Measurements from ENCODE around the gene TRERF1.

TRERF1 gene

DNA sequence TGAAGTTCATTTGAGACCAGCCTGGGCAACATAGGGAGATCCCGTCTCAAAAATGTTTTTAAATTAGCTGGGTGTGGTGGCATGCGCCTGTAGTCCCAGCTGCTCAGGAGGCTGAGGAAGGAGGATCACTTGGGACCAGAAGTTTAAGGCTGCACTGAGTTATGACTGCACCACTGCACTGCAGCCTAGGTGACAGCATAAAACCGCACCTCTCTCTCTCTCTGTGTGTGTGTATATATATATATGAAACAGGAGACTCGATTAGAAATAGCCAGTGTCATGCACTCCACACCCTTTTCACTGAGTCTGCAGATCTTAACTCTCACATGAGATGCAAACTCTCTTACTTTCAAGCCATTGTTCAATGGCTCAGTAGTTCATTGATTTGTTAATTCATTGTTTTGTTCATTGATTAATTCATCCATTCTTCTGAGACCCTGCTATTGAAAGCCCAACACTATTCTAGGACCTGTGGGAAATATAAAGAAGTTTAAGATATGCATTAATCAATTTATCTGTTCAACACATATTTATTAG is 181.7 kb downstream of the TRERF1 start:
- DNase-seq, result no peak

GRCh38 chr6:42269553-42269952 is 182.2 kb downstream of the TRERF1 start:
- no peak for DNase-seq

DNA sequence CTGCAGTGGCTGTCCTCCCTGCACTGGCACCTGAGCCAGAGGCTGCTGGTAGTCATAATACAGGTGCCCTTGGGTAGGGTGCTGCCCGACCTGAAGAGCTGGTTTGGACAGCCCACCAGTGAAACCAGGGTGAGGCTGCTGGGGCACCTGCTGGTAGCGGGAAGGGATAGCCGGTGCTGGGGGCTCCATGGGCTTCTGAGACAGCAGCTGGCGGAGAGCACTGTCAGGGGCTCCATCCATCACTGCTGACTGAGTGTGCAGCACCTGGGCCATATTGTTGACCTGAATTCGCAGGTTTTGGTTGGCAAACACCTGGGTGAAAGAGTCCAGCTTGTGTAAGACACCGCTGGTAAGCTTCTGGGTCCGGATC is 182.9 kb downstream of the TRERF1 start:
- no peak for DNase-seq

DNA sequence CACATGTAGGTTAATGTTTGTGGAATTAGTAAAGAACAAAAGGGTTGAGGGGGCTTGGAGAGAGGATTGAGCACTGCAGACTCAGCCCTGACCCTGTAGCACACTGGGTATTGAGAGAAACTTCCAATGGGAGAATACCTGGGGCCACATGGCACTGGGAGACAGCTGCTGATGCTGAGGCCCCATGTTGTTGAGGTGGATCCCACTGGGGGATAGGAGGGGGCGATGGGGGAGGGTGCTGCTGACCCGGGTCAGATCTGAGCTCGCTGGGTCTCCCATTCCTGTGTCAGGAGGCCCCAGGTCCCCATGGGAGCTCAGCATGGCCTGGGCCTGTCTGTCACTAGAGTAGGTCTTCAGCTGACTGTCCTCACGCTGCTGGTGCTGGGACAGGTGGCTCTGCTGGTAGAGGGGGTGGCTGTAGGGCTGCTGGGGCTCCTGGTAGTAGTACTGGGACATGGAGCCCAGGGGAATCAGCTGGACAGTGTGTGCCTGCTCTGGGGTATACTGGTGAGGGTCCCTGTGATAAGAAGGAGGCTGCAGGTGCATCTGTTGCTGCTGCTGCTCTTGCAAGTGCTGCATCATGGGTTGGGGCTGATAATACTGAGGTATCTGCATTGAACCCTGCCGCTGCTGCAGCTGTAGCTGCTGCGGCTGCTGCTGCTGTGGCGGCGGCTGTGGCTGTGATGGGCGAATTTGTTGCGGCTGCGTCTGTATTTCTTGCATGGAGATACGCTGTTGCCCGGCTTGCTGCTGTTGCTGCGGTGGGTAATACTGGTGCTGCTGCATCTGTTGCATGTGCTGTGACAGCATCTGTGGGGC is 183.5 kb downstream of the TRERF1 start:
- no peak for DNase-seq

DNA sequence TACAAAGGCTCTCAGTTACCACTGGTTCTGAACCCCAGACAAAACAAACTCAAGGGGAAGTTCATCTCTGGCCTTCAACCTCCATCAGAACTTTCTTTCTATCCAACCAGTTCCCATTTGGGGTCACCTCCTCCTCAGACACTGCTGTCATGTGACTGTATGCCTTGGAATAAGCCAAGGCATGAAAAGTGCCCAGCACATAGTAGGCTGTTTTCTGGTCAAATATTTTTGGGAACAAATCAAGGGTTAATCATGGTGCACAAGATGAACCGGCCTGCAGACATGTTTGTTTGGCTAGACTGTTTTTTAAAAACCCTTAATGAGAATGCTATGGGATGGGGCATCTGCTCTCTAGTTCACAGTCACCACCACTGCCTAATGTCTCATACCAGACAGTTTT is 185.2 kb downstream of the TRERF1 start:
- no peak for DNase-seq

- DNase-seq, result no peak
These were observed 186.8 kb downstream of the TRERF1 start for GRCh38 chr6:42264852-42265390.

DNA sequence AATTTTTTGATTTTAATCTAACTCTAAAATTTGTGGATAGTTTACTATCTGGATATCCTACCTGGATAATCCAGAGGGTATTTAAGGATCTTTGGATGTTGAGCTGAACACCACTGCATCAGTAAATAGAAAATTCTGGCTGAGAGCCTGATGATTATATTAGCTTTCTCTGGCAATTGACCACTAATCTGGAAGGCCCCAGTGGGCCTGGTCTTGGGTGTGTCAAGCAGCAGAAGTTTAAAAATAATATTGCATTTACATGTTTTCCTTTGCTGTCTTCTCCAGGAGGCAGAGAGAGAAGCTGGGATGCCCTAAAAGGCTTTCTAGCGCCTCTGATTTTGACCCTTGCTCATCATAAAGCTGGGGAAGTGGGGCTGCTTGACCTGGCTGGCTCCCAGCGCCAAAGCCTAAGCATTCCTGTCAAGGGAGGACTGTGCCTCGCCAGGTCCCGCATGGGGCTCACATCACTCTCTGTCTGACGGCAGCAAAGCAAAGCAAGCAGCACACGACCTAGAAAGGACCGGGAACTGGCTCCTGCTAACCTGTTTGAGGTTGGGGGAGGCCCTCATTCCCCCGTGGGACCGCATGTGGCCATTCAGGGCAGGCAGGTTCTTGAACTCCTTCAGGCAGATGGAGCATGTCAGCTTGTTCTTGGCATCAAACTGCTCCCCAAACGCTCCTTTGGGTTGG is 187.4 kb downstream of the TRERF1 start:
- DNase-seq, result no peak

DNA sequence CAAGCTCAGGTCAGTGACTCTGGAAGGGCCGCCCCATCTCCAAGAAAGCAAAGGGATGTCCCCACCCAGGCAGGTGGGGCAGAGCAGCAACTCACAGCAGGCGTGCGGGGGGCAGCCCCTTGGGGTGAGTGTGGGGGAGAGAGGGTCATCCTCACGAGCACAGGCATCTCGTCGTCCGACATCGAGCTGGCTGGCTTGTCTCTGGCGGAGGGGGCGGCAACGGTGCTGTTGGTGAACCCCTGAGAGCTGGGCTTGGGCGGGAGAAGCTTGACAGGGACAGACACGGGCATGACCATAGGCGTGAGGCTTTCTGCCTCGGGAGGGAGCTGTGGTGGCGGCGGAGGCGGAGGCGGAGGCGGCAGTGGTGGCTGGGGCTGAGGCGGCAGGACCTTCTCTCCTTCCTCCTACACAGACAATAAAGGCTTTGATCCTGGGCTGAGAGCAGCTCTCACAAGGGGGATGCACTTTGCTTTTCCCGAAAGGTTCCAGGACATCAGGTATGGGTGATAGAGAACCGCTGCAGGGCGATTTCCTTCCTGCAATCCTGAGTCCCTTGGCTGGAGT is 188.5 kb downstream of the TRERF1 start:
- no peak for DNase-seq

- no peak for DNase-seq
These were observed 190.8 kb downstream of the TRERF1 start for GRCh38 chr6:42260972-42261371.

- DNase-seq, result no peak
These were observed 191.3 kb downstream of the TRERF1 start for GRCh38 chr6:42260396-42260888.

- no peak for DNase-seq
These were observed 191.8 kb downstream of the TRERF1 start for GRCh38 chr6:42259841-42260395.

DNA sequence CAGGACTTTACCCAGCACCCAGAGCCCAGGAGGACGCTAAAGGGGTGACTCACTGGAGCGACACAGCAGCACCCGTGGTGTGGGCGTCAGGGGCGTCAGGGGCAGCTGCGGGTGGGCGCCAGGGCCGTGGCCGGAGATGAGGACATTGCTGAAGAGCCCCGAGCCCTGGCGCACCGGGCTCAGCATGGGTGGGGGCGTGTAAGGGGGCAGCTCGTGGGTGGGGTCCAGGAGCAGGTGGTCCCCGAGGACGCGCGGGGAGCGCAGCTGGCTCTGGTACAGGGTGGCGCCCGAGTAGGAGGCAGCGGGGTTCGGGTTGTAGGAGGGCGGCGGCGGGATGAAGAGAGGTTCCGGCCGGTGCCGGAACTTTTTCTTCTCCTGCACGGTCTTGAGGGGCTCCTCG is 192.4 kb downstream of the TRERF1 start:
- no peak for DNase-seq

GRCh38 chr6:42257614-42258013 is 194.1 kb downstream of the TRERF1 start:
- no peak for DNase-seq

GRCh38 chr6:42257063-42257462 is 194.7 kb downstream of the TRERF1 start:
- DNase-seq, result no peak

DNA sequence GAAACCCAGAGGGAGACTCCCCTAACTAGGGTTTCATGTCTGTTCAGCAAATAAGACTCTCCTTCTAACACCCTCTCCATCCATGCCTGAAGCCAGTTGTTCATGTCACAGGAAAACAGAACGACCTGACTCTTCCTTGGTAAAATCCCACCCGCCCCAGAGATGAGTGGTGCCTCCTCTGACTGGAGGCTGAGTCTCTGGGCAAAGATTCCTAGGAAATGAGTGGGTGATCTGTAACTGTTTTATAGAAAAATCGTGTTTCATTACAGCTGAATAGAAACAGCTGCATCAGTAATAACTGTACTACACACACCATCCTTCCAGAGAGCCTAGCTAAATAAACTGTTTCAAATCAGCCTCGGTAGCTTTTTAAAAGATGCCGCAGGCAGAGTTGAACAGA is 196.7 kb downstream of the TRERF1 start:
- DNase-seq, result no peak

DNA sequence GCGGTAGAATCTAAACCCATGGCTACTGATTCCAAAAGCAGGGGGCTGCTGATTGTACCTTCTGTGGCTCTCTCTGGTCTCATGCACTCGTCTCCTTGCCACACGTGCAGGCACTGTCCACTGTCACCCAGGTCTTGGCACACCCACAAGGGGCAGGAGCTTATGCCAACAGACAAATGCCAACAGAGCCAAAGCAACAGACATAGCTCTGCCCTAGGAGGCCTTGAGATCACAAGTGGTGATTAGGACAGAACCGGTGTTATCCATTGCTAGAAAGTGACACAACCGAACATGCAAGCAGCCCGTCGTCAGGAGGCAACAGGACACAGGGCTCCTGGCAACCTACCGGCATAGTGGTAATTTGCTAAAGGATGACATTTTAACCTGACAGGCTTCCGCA is 197.2 kb downstream of the TRERF1 start:
- no peak for DNase-seq

- no peak for DNase-seq
These were observed 199.7 kb downstream of the TRERF1 start for GRCh38 chr6:42251911-42252637.

GRCh38 chr6:42251500-42251899 is 200.2 kb downstream of the TRERF1 start:
- DNase-seq, result no peak

DNA sequence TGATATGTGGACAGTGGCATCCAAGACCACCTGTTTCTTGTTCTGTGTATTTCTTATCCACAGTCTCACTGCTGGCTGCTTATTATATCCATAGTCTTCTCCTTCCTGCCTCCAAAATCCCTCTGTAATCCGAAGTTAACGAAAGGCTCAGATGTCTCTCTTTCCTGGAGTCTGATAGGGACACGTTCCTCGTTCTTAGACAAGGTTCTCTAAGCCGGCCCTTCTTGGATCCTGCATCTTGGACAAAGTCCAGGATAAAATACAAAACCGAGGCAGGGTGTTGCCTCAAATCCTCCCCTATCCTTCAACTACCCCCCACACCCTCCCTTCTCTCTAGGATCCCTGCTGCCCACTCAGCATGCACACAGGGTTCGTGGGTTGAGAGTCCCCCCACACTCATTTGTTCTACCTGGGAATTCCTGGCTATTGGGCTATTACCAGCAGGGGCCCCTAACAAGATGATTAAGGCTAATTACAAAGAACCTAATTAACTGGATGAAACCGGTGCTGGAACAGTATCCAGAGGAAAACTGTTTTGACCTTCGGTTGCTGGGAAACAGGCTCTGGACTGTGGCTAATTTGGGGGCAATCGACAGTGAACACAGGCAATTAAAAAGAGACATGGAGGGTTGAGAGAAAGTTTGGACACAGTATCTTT is 201.3 kb downstream of the TRERF1 start:
- DNase-seq, result no peak

DNA sequence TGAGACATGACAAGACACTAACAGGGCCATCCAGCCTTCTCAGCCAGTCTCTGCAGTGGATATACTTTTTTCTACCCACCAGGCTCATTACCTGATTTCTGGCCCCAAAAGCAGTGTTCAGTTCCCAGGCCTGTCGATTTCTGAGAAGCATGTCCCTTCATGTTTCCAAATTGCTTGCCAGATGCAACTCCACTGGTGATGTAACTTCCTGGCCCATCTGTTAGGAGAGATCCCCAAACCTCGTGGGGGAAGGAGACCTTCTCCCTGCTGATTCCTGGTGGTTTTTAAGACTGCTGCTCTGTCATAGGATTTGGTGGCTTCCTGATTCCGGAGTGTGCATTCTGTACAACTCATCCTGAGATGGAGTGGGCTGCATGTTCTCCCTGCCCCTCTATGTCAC is 202.4 kb downstream of the TRERF1 start:
- no peak for DNase-seq

DNA sequence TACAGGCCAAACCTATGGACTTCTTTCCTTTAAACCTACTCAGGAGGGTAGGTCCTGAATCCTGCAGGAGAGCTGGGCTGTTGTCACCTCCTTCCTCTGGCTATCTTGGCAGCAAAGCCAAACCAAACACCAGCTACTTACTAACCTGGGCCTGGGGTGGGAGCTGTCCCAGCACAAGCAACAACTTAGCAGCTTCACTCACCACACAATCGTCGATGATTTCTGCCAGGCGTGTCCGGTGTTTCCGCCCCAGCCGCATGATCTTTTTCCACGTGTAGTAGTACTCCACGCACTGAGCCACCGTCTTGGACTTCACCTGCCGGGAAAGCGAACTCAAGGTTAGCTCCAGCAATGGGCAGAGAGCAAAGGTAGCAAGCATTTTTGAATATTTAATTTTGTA is 208.7 kb downstream of the TRERF1 start:
- DNase-seq, result no peak

- no peak for DNase-seq
These were observed 209.8 kb downstream of the TRERF1 start for GRCh38 chr6:42241915-42242314.

Measured in NCI-H774 (cell line).